Mesendoderm (in vitro differentiated cells): ENCODE measurements around the gene KRT32.
A peak's percentile ranks its signal among the peaks of the same experiment; 100 is the strongest.

Experiments used
- DNase-seq: peaks from one replicate; pipeline ENCODE4 v3.0.0; 2013
- H2AK5ac ChIP-seq: 2 replicates; pipeline ENCODE4 v1.6.1; 2013; ENCODE audit warnings: low read length, inconsistent platforms
- H2BK120ac ChIP-seq: 2 replicates; pipeline ENCODE4 v1.6.1; 2013; ENCODE audit warnings: low read depth, mild to moderate bottlenecking, low read length, moderate library complexity, mixed read lengths
- H2BK15ac ChIP-seq: replicated peaks from 2 replicates; pipeline ENCODE4 v1.6.1; 2013; ENCODE audit warnings: low read depth, mild to moderate bottlenecking, moderate library complexity
- H2BK5ac ChIP-seq: 2 replicates; pipeline ENCODE4 v1.6.1; 2013; ENCODE audit warnings: low read length, inconsistent platforms
- H3K18ac ChIP-seq: 2 replicates; pipeline ENCODE4 v1.6.1; 2013; ENCODE audit warnings: mild to moderate bottlenecking, low read length, mixed read lengths
- H3K23ac ChIP-seq: one replicate; pipeline ENCODE4 v1.6.1; 2013; ENCODE audit warnings: low read length
- H3K27ac ChIP-seq: 2 replicates; pipeline ENCODE4 v1.5.1; 2013; ENCODE audit warnings: low read depth, mild to moderate bottlenecking, inconsistent platforms, low read length, moderate library complexity
- H3K27me3 ChIP-seq: 2 replicates; pipeline ENCODE4 v1.6.1; 2013; ENCODE audit warnings: low read length, control low read depth, mild to moderate bottlenecking, inconsistent platforms; ENCODE audit not compliant: insufficient read depth, poor library complexity
- H3K36me3 ChIP-seq: 2 replicates; pipeline ENCODE4 v1.6.1; 2013; ENCODE audit warnings: low read length, inconsistent platforms; ENCODE audit not compliant: control insufficient read depth, insufficient read depth
- H3K4ac ChIP-seq: one replicate; pipeline ENCODE4 v1.6.1; 2013; ENCODE audit warnings: low read depth, mild to moderate bottlenecking, low read length, moderate library complexity
- H3K4me1 ChIP-seq: 2 replicates; pipeline ENCODE4 v1.6.1; 2013; ENCODE audit warnings: low read depth, low read length, inconsistent platforms; ENCODE audit not compliant: control insufficient read depth
- H3K4me2 ChIP-seq: 2 replicates; pipeline ENCODE4 v1.6.1; 2013; ENCODE audit warnings: low read length
- H3K4me3 ChIP-seq: 2 replicates; pipeline ENCODE4 v1.5.1; 2013; ENCODE audit warnings: mild to moderate bottlenecking, low read length
- H3K56ac ChIP-seq: one replicate; pipeline ENCODE4 v1.6.1; 2013; ENCODE audit warnings: low read length
- H3K79me1 ChIP-seq: 2 replicates; pipeline ENCODE4 v1.6.1; 2013; ENCODE audit warnings: low read length, inconsistent platforms
- H3K79me2 ChIP-seq: 2 replicates; pipeline ENCODE4 v1.6.1; 2013; ENCODE audit warnings: mild to moderate bottlenecking, low read length; ENCODE audit not compliant: control insufficient read depth, insufficient read depth
- H3K9ac ChIP-seq: 2 replicates; pipeline ENCODE4 v1.6.1; 2013; ENCODE audit warnings: low read length, inconsistent platforms
- H4K5ac ChIP-seq: one replicate; pipeline ENCODE4 v1.6.1; 2013; ENCODE audit warnings: low read length
- H4K8ac ChIP-seq: one replicate; pipeline ENCODE4 v1.6.1; 2013; ENCODE audit warnings: low read depth, mild to moderate bottlenecking, control low read depth, low read length, moderate library complexity
- WGBS: extraction: QIAGEN DNeasy Blood & Tissue Kit; methylation state at CpG from one replicate; pipeline ENCODE4 v1.1.7; 2013; ENCODE audit warnings: low lambda C conversion rate, missing lambda C conversion rate; ENCODE audit not compliant: insufficient coverage; ENCODE audit errors: extremely low coverage; 5-methylcytosine and 5-hydroxymethylcytosine counted together

The KRT32 gene

DNA sequence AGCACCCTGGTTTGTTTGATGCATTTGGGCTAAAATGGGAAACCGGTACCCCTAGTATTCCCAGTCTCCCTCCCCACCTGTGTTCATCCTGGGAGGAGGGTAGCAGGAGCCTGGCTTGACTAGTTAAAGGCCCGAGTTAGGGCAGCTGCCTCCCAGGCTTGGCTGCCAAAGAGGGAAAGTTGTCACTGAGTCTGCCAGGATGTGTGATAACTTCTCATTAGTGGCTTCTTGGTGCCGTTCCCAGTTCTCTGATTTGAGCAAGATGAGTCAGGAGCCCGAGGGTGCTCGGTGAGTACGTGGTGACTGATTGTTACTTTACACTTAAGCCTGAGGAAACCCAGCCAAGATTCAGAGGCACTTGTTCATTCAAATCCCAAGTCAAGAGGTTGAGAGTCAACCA is 2.5 kb downstream of the KRT32 start:
- H3K36me3 ChIP-seq = no peaks in the 10 kb centered on the region
- no peak overlapping the region for H3K9ac ChIP-seq
- no peak overlapping the region for H3K4me3 ChIP-seq
- DNase-seq = no peak
- H3K79me1 ChIP-seq = no peaks in the 10 kb centered on the region
- H2BK5ac ChIP-seq = no peak overlapping the region
- H2BK120ac ChIP-seq = no peak overlapping the region
- H2BK15ac ChIP-seq = no peak overlapping the region
- H2AK5ac ChIP-seq = no peak overlapping the region
- no peak overlapping the region for H3K56ac ChIP-seq
- H3K27me3 ChIP-seq = no peaks in the 10 kb centered on the region
- H3K4me1 ChIP-seq = no peaks in the 10 kb centered on the region
- WGBS = no CpG with 5 or more reads among the region's 6 CpGs
- H3K79me2 ChIP-seq = no peaks in the 10 kb centered on the region
- H3K4me2 ChIP-seq = no peak overlapping the region
- no peak overlapping the region for H3K23ac ChIP-seq
- H3K18ac ChIP-seq = no peak overlapping the region
- no peak overlapping the region for H4K8ac ChIP-seq
- no peak overlapping the region for H4K5ac ChIP-seq
- no peak overlapping the region for H3K4ac ChIP-seq
- H3K27ac ChIP-seq = no peak overlapping the region

DNA sequence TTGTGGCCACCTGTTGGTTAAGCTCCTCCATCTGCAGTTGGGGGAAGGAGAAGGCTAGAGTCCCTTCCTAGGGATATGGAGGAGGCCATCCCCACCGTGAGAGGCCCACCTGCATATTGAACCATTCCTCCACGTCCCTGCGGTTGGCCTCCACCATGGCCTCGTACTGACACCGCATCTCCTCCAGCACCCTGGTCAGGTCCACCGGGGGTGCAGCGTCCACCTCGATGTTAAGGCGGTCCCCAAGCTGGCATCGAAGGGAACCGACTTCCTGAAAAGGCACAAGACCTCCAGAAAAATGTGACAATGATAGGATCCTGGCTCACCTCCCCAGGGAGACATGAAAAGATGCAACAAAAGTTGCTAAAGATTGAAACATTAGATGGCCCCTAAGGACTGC is 3.0 kb downstream of the KRT32 start:
- Histone ChIP-seq H2BK5ac (no peak overlapping the region), H3K4me1 (no peaks in the 10 kb centered on the region), H3K18ac (no peak overlapping the region), H3K79me1 (no peaks in the 10 kb centered on the region), H4K5ac (no peak overlapping the region), H4K8ac (no peak overlapping the region), H3K56ac (no peak overlapping the region), H3K36me3 (no peaks in the 10 kb centered on the region), H3K4ac (no peak overlapping the region), H2AK5ac (no peak overlapping the region), H3K23ac (no peak overlapping the region), H3K79me2 (no peaks in the 10 kb centered on the region), H3K4me3 (no peak overlapping the region), H2BK120ac (no peak overlapping the region), H2BK15ac (no peak overlapping the region), H3K9ac (no peak overlapping the region), H3K4me2 (no peak overlapping the region), H3K27ac (no peak overlapping the region), H3K27me3 (no peaks in the 10 kb centered on the region)
- DNase-seq = no peak
- no CpG with 5 or more reads among the region's 11 CpGs for WGBS

DNA sequence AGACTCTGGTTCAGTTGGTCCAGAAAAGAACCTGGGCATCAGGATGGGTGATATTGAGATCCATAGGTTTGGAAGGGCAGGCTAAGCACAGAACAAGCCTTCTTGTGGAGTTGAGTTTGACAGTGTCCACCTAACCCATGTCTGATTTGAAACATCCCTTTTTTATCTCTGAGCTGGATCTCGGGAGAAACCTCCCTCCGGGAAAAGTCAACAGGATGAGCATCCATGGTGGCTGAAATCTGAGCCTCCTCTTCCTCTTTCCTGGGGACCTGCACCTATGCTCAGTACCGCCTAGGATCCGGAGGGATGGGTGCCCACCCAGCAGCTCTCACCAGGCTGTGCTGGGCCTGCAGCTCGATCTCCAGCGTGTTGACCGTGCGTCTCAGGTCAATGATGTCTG is 3.4 kb downstream of the KRT32 start:
- H2BK15ac ChIP-seq = no peak overlapping the region
- no peak overlapping the region for H3K23ac ChIP-seq
- no peak overlapping the region for H2BK5ac ChIP-seq
- H2BK120ac ChIP-seq = no peak overlapping the region
- no peak overlapping the region for H4K5ac ChIP-seq
- H3K79me2 ChIP-seq = no peaks in the 10 kb centered on the region
- H2AK5ac ChIP-seq = no peak overlapping the region
- no peak overlapping the region for H3K27ac ChIP-seq
- no peak overlapping the region for H3K18ac ChIP-seq
- no CpG with 5 or more reads among the region's 8 CpGs for WGBS
- no peak overlapping the region for H3K56ac ChIP-seq
- H3K36me3 ChIP-seq = no peaks in the 10 kb centered on the region
- DNase-seq = no peak
- H3K79me1 ChIP-seq = no peaks in the 10 kb centered on the region
- H3K9ac ChIP-seq = no peak overlapping the region
- H3K4me1 ChIP-seq = no peaks in the 10 kb centered on the region
- H3K4me3 ChIP-seq = no peak overlapping the region
- no peak overlapping the region for H3K4ac ChIP-seq
- H3K4me2 ChIP-seq = no peak overlapping the region
- no peak overlapping the region for H4K8ac ChIP-seq
- H3K27me3 ChIP-seq = no peaks in the 10 kb centered on the region

DNA sequence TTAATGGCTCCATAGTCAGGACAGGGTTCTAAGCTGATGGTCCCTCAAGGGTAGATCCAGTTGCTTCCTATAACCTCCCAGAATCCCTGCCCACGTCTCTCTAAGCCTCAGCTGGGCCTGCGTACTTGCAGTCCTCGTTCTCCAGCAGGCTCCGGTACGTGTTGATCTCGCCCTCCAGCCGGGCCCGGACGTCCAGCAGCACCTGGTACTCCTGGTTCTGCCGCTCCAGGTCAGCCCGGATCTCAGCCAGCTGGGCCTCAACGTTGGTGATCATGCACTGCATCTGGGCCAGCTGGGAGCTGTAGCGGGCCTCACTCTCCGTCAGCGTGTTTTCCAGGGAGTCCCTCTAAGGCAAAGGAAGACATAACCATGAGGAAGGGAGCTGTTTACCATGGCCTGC is 4.5 kb downstream of the KRT32 start:
- no peak overlapping the region for H2BK5ac ChIP-seq
- H3K23ac ChIP-seq = no peak overlapping the region
- no peaks in the 10 kb centered on the region for H3K4me1 ChIP-seq
- H3K27ac ChIP-seq = no peak overlapping the region
- no peak overlapping the region for H2AK5ac ChIP-seq
- no peaks in the 10 kb centered on the region for H3K79me2 ChIP-seq
- no peak overlapping the region for H3K18ac ChIP-seq
- no peaks in the 10 kb centered on the region for H3K36me3 ChIP-seq
- no peak overlapping the region for H3K9ac ChIP-seq
- H3K79me1 ChIP-seq = no peaks in the 10 kb centered on the region
- no peak overlapping the region for H4K5ac ChIP-seq
- no peak overlapping the region for H3K56ac ChIP-seq
- no peaks in the 10 kb centered on the region for H3K27me3 ChIP-seq
- no peak overlapping the region for H2BK120ac ChIP-seq
- no peak overlapping the region for H3K4me2 ChIP-seq
- H4K8ac ChIP-seq = no peak overlapping the region
- H3K4ac ChIP-seq = no peak overlapping the region
- no peak for DNase-seq
- WGBS = no CpG with 5 or more reads among the region's 15 CpGs
- H3K4me3 ChIP-seq = no peak overlapping the region
- no peak overlapping the region for H2BK15ac ChIP-seq

DNA sequence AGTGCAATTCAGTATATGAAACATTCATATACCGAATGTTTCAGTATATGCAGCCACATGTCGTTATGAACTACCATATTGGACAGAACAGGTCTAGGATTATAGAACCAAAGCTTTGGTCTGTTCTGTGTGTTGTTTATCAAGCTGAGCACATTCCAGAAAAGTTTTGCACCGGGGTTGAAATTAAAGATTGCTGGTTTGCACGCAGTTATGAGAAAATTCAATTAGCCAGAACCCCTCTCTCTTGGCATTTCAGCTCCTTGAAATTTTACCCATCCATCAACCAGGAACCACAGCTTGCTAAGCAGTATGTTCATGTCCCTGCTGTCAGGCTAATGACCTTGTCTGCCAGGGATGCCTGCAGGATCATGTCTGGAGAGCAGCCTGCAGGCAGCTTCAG is 9.5 kb downstream of the KRT32 start:
- Histone ChIP-seq H2AK5ac (no peak overlapping the region), H3K18ac (no peak overlapping the region), H3K4me3 (no peak overlapping the region), H2BK120ac (no peak overlapping the region), H3K4ac (no peak overlapping the region), H3K4me1 (no peaks in the 10 kb centered on the region), H2BK15ac (no peak overlapping the region), H3K56ac (no peak overlapping the region), H3K79me2 (no peaks in the 10 kb centered on the region), H3K23ac (no peak overlapping the region), H3K4me2 (no peak overlapping the region), H4K8ac (no peak overlapping the region), H3K9ac (no peak overlapping the region), H4K5ac (no peak overlapping the region), H2BK5ac (no peak overlapping the region), H3K79me1 (no peaks in the 10 kb centered on the region), H3K36me3 (no peaks in the 10 kb centered on the region), H3K27ac (no peak overlapping the region), H3K27me3 (no peaks in the 10 kb centered on the region)
- DNase-seq = no peak
- WGBS = no CpG with 5 or more reads among the region's 4 CpGs

DNA sequence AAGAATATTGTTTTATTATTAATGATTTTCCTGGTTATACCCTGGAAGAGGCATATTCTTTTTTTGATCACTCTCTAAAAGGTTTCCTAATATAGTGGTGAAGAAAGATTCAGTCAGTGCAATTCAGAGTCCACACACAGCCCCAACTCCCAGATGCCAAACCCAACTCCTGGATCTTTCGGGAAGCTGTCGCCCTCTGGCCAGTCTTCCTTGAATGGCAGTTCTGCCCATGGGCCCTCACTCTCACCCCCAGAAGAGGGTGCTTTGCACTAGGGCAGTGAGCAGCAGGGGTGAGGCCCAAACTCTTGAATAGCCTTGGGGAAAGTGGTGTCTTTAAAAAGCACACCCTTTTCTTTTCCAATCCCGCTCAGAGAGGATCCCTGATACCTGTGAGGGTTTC is 11.0 kb downstream of the KRT32 start:
- H3K79me2 ChIP-seq = no peaks in the 10 kb centered on the region
- H3K9ac ChIP-seq = no peak overlapping the region
- H2AK5ac ChIP-seq = no peak overlapping the region
- no peak overlapping the region for H2BK5ac ChIP-seq
- H2BK15ac ChIP-seq = no peak overlapping the region
- H3K4me3 ChIP-seq = no peak overlapping the region
- no peak overlapping the region for H3K4ac ChIP-seq
- WGBS = no CpG with 5 or more reads among the region's 3 CpGs
- no peaks in the 10 kb centered on the region for H3K36me3 ChIP-seq
- no peak overlapping the region for H3K27ac ChIP-seq
- DNase-seq = peak; percentile 28
- H3K79me1 ChIP-seq = no peaks in the 10 kb centered on the region
- no peak overlapping the region for H4K8ac ChIP-seq
- H3K4me2 ChIP-seq = no peak overlapping the region
- no peaks in the 10 kb centered on the region for H3K4me1 ChIP-seq
- H3K23ac ChIP-seq = no peak overlapping the region
- no peak overlapping the region for H3K56ac ChIP-seq
- H2BK120ac ChIP-seq = no peak overlapping the region
- no peak overlapping the region for H3K18ac ChIP-seq
- no peak overlapping the region for H4K5ac ChIP-seq
- no peaks in the 10 kb centered on the region for H3K27me3 ChIP-seq
